HepG2 (cell line): ENCODE results near the gene CCDC102B. TPM values are rescaled to one million over a fixed set of nuclear protein-coding genes. Genes with fewer than 3 reads are reported as not detected.

Experiments used
- ATAC-seq: fragments of 200-7000 bp; cut with Tn5 transposase; 3 replicates; pipeline ENCODE4 v1.9.1; 2020; ENCODE audit warnings: mild to moderate bottlenecking, moderate library complexity
- BruUV-seq: library from RNA; stranded (reverse); fragments of 400-500 nt; replicated peaks from 2 replicates; lab custom pipeline; 2021; lab: Mats Ljungman, UMichigan
- CTCF ChIA-PET: fragments of 300-600 bp; formaldehyde crosslinking; extraction: SDS; loops from one replicate; lab custom pipeline; 2021; ENCODE audit warnings: low total read pairs, inconsistent platforms, low intra/inter-chr PET ratio; lab: Yijun Ruan, JAX
- POLR2A ChIA-PET: fragments of 350-600 bp; sonication (Branson Sonifier 250); formaldehyde crosslinking; loops from one replicate; lab custom pipeline; 2020; ENCODE audit warnings: antibody characterized with exemption, inconsistent platforms; lab: Yijun Ruan, JAX
- DNase-seq: peaks from one replicate; pipeline ENCODE4 v3.0.0-alpha.2; 2015; ENCODE audit warnings: low spot score
- FAIRE-seq: peaks from 3 replicates; lab custom pipeline; 2011; peaks lifted over from hg19 to GRCh38; lab: Jason Lieb, UNC
- H2AFZ ChIP-seq: one replicate; pipeline ENCODE4 v1.6.1; 2011; ENCODE audit warnings: low read length, inconsistent platforms
- H3K27ac ChIP-seq: fragments of 300-600 bp; 3 replicates; pipeline ENCODE4 v1.8.0; 2011; ENCODE audit warnings: mixed run types, mild to moderate bottlenecking, mixed read lengths, low read length, inconsistent platforms; ENCODE audit not compliant: insufficient read depth; ENCODE audit errors: extremely low read length
- H3K27me3 ChIP-seq, 2 experiments: fragments of 200-600 bp in 1 of 2; 2 replicates in 1 of 2; 3 replicates in 1 of 2; pipeline versions ENCODE4 v1.6.0 to v1.8.0; 2011; ENCODE audit warnings: low read length in 2 of 2, mild to moderate bottlenecking in 2 of 2, moderate library complexity in 2 of 2, inconsistent platforms in 1 of 2; ENCODE audit not compliant: insufficient read depth in 2 of 2, control insufficient read depth in 1 of 2
- H3K36me3 ChIP-seq, 2 experiments: fragments of 200-600 bp in 1 of 2; replicated peaks in 1 of 2; 2 replicates in 1 of 2; 3 replicates in 1 of 2; pipeline versions ENCODE4 v1.5.1 to v1.8.0; 2011; ENCODE audit warnings: low read length in 2 of 2, inconsistent platforms in 1 of 2; ENCODE audit not compliant: insufficient read depth in 2 of 2, control insufficient read depth in 1 of 2
- H3K4me1 ChIP-seq: 2 replicates; pipeline ENCODE4 v1.5.1; 2012; ENCODE audit warnings: low read length, inconsistent platforms; ENCODE audit not compliant: insufficient read depth
- H3K4me2 ChIP-seq: 2 replicates; pipeline ENCODE4 v1.6.0; 2011; ENCODE audit warnings: low read depth, low read length, inconsistent platforms
- H3K4me3 ChIP-seq, 3 experiments: fragments of 200-600 bp in 1 of 3; sonication (generic), shearing (Covaris generic) in 1 of 3; replicated peaks in 1 of 3; 2 replicates each; pipeline ENCODE4 v1.5.1; 2011 to 2016; ENCODE audit warnings: low read length in 3 of 3, inconsistent platforms in 2 of 3, low read depth in 2 of 3, mild to moderate bottlenecking in 2 of 3, control low read depth in 1 of 3, mixed read lengths in 1 of 3; ENCODE audit not compliant: insufficient read depth in 1 of 3
- H3K79me2 ChIP-seq: one replicate; pipeline ENCODE4 v1.6.1; 2011; ENCODE audit warnings: low read length, inconsistent platforms; ENCODE audit not compliant: insufficient read depth
- H3K9ac ChIP-seq: 2 replicates; pipeline ENCODE4 v1.6.0; 2011; ENCODE audit warnings: mild to moderate bottlenecking, low read depth, low read length, inconsistent platforms; ENCODE audit not compliant: insufficient read depth
- H3K9me3 ChIP-seq: 2 replicates; pipeline ENCODE4 v1.5.1; 2012; ENCODE audit warnings: mild to moderate bottlenecking, low read length
- H4K20me1 ChIP-seq: 2 replicates; pipeline ENCODE4 v1.6.0; 2011; ENCODE audit warnings: inconsistent platforms, mild to moderate bottlenecking, low read length, moderate library complexity; ENCODE audit not compliant: insufficient read depth
- EHMT2 ChIP-seq: fragments of 200-600 bp; sonication (generic); IDR thresholded peaks from 2 replicates; pipeline ENCODE4 v1.7.0; 2017; ENCODE audit warnings: antibody characterized with exemption, low read depth, low read length, borderline replicate concordance
- ETV5 ChIP-seq: IDR thresholded peaks from 2 replicates; pipeline ENCODE4 v1.6.1; 2018; ENCODE audit warnings: missing biosample characterization, missing genetic modification reagents, inconsistent platforms, borderline replicate concordance
- HHEX ChIP-seq: IDR thresholded peaks from 2 replicates; pipeline ENCODE4 v1.6.1; 2016; ENCODE audit warnings: control low read depth
- MXD4 ChIP-seq: IDR thresholded peaks from 2 replicates; pipeline ENCODE4 v1.6.1; 2016; ENCODE audit warnings: mild to moderate bottlenecking, missing biosample characterization, missing genetic modification reagents
- PHF8 ChIP-seq: sonication (generic); formaldehyde crosslinking; IDR thresholded peaks from 2 replicates; pipeline ENCODE4 v1.5.0; 2020; ENCODE audit warnings: missing genetic modification reagents
- SMYD3 ChIP-seq: sonication (generic); formaldehyde crosslinking; IDR thresholded peaks from 2 replicates; pipeline ENCODE4 v1.8.1; 2023; ENCODE audit warnings: mild to moderate bottlenecking, missing genetic modification reagents
- THAP11 ChIP-seq: IDR thresholded peaks from 2 replicates; pipeline ENCODE4 v1.6.1; 2016; ENCODE audit warnings: missing biosample characterization, missing genetic modification reagents
- TSC22D2 ChIP-seq: sonication (generic); formaldehyde crosslinking; IDR thresholded peaks from 2 replicates; pipeline ENCODE4 v1.5.1; 2020; ENCODE audit warnings: missing genetic modification reagents, mild to moderate bottlenecking, borderline replicate concordance
- ZBTB40 ChIP-seq, 2 experiments: fragments of 450-650 bp in 1 of 2; sonication (generic) in 1 of 2; formaldehyde crosslinking in 1 of 2; IDR thresholded peaks; 2 replicates each; pipeline versions ENCODE4 v1.6.1 to v1.8.0; 2016 to 2022; ENCODE audit warnings: antibody characterized with exemption in 1 of 2, mild to moderate bottlenecking in 1 of 2, missing genetic modification reagents in 1 of 2
- ZBTB42 ChIP-seq: sonication (generic); formaldehyde crosslinking; IDR thresholded peaks from 2 replicates; pipeline ENCODE4 v1.5.0; 2020; ENCODE audit warnings: mild to moderate bottlenecking, missing genetic modification reagents
- ZNF20 ChIP-seq: sonication (generic); formaldehyde crosslinking; IDR thresholded peaks from 2 replicates; pipeline ENCODE4 v1.4.0; 2020; ENCODE audit warnings: mild to moderate bottlenecking, moderate library complexity, missing genetic modification reagents
- WGBS: methylation state at CpG from one replicate; pipeline ENCODE4 v1.1.6; 2017; ENCODE audit warnings: low lambda C conversion rate; 5-methylcytosine and 5-hydroxymethylcytosine counted together
- in situ Hi-C: cut with HindIII; loops from 2 replicates; pipeline ENCODE4 v1.10.0; 2017; ENCODE audit warnings: low pct_unique_long_range_greater_than_20kb; ENCODE audit not compliant: extremely low pct_ligation_motif_present
- intact Hi-C: fragments of 100-400 bp; cut with micrococcal nuclease; formaldehyde crosslinking; loops from one replicate; pipeline ENCODE4 v1.10.0; 2022; ENCODE audit not compliant: unreplicated experiment
- polyA plus RNA-seq, 8 experiments: library from polyadenylated mRNA; depleted of rRNA in 3 of 8; stranded (reverse) in 7 of 8; unstranded in 1 of 8; fragments of >200 nt; fragmentation: Illumina TruSeq in 4 of 8; extraction: Trizol in 4 of 8; gene quantifications; 2 replicates each; pipeline versions ENCODE4 v1.2.1 to v1.2.3, GENCODE V29; 2011 to 2016; ENCODE audit warnings: low read depth in 4 of 8, missing spikeins in 1 of 8, mixed read lengths in 1 of 8; ENCODE audit not compliant: insufficient read depth in 1 of 8
- total RNA-seq, 5 experiments: library from RNA; depleted of rRNA; stranded (reverse); fragments of >200 nt; fragmentation: Illumina TruSeq; extraction: Trizol; gene quantifications; 2 replicates each; pipeline ENCODE4 v1.2.3, GENCODE V29; 2016; ENCODE audit warnings: low read depth in 1 of 5

CCDC102B gene
- total and polyA plus RNA-seq, 2 of the 13 experiments (the other 11 are each of a cell fraction or from before 2014, with no cell fraction given): 2.3 to 3.7 TPM

GRCh38 chr18:68791801-68792200 is 6.1 kb upstream of the CCDC102B start:
- BruUV-seq: no TSS peak
- H3K4me3 ChIP-seq: no peak overlapping the region
- in situ Hi-C loops (no loop called here), intact Hi-C loops (no loop called here)
- WGBS: 14% methylated on average over 2 of the region's 2 CpGs
- H3K27me3 ChIP-seq: no peaks in the 10 kb centered on the region
- no peak overlapping the region for H2AFZ ChIP-seq
- H3K36me3 ChIP-seq: no peaks in the 10 kb centered on the region
- H3K9ac ChIP-seq: no peak overlapping the region
- DNase-seq: peak; percentile 2
- TF ChIP-seq MXD4 (CRISPR knock-in tag) (no peak), THAP11 (CRISPR knock-in tag) (no peak), ZBTB42 (no peak), SMYD3 (CRISPR knock-in tag) (no peak), ETV5 (CRISPR knock-in tag) (no peak), ZNF20 (CRISPR knock-in tag) (no peak)
- TF ChIP-seq, all 625 proteins: peak for 0
- no peak overlapping the region for H3K27ac ChIP-seq
- no peaks in the 10 kb centered on the region for H3K79me2 ChIP-seq
- FAIRE-seq: no peak
- no peak overlapping the region for H3K4me2 ChIP-seq
- H3K9me3 ChIP-seq: no peaks in the 10 kb centered on the region
- ChIA-PET POLR2A (no interaction called here), CTCF (no interaction called here)
- H3K4me1 ChIP-seq: no peaks in the 10 kb centered on the region
- ATAC-seq: peak; percentile 32; the same call in 1 of the 3 replicates
- H4K20me1 ChIP-seq: no peaks in the 10 kb centered on the region

- H3K4me3 ChIP-seq: no peak overlapping the region
- CTCF ChIA-PET: no interaction called here
- no peaks in the 10 kb centered on the region for H3K4me1 ChIP-seq
- H3K36me3 ChIP-seq: no peaks in the 10 kb centered on the region
- no peak overlapping the region for H3K9ac ChIP-seq
- no TSS peak for BruUV-seq
- H3K27ac ChIP-seq: no peak overlapping the region
- in situ Hi-C loops (no loop called here), intact Hi-C loops (no loop called here)
- no peak overlapping the region for H2AFZ ChIP-seq
- no peaks in the 10 kb centered on the region for H3K27me3 ChIP-seq
- H3K9me3 ChIP-seq: no peaks in the 10 kb centered on the region
- ATAC-seq: no peak
- FAIRE-seq: no peak
- POLR2A ChIA-PET: no interaction called here
- TF ChIP-seq EHMT2 (no peak), ZBTB40 (IDR thresholded peaks at IDR 0.05) (no peak), ZBTB40 (CRISPR knock-in tag; IDR thresholded peaks at IDR 0.05) (no peak), PHF8 (CRISPR knock-in tag) (no peak), TSC22D2 (CRISPR knock-in tag) (no peak), HHEX (no peak)
- no peaks in the 10 kb centered on the region for H3K79me2 ChIP-seq
- H3K4me2 ChIP-seq: no peak overlapping the region
- H4K20me1 ChIP-seq: no peaks in the 10 kb centered on the region
- no peak for DNase-seq
Measured at GRCh38 chr18:68793951-68794350, 3.9 kb upstream of the CCDC102B start.
